Activated CD4-positive, alpha-beta T cell treated with anti-CD3 and anti-CD28 coated beads, Interleukin-2, amount 10 ng/mL, durations not matched to agents 24 days and 14 days (primary cell): ENCODE results near the gene IRX3. TPM values are rescaled to one million over a fixed set of nuclear protein-coding genes. Genes with fewer than 3 reads are reported as not detected.
"Not testable (repeated sequence)": the region's sequence is repeated elsewhere in the genome, so short reads cannot be mapped to it uniquely, and the experiment has no call there.

Experiments used
- DNase-seq: peaks from one replicate; pipeline ENCODE4 v3.0.0; 2022
- H3K27ac Mint-ChIP-seq: one replicate; pipeline ENCODE4 v1.8.0; 2022; ENCODE audit warnings: mild to moderate bottlenecking, mixed read lengths
- H3K27me3 Mint-ChIP-seq: one replicate; pipeline ENCODE4 v1.8.0; 2022; ENCODE audit warnings: mixed read lengths
- H3K36me3 Mint-ChIP-seq: one replicate; pipeline ENCODE4 v1.8.0; 2022; ENCODE audit warnings: low read depth, mild to moderate bottlenecking, mixed read lengths
- H3K4me1 Mint-ChIP-seq: one replicate; pipeline ENCODE4 v1.8.0; 2021; ENCODE audit warnings: mixed read lengths
- H3K4me3 Mint-ChIP-seq: one replicate; pipeline ENCODE4 v1.8.0; 2022; ENCODE audit warnings: mild to moderate bottlenecking, moderate library complexity, mixed read lengths
- H3K9me3 Mint-ChIP-seq: one replicate; pipeline ENCODE4 v1.8.0; 2021; ENCODE audit warnings: mixed read lengths
- intact Hi-C: fragments of 100-400 bp; cut with micrococcal nuclease; formaldehyde crosslinking; loops from one replicate; pipeline ENCODE4 v1.15.1; 2023
- total RNA-seq: library from RNA; stranded (reverse); gene quantifications from 2 replicates; pipeline ENCODE4 v1.2.3, GENCODE V29; 2022

The IRX3 gene
- total RNA-seq, 1 donor from 2014 or later = 1.4 TPM

DNA sequence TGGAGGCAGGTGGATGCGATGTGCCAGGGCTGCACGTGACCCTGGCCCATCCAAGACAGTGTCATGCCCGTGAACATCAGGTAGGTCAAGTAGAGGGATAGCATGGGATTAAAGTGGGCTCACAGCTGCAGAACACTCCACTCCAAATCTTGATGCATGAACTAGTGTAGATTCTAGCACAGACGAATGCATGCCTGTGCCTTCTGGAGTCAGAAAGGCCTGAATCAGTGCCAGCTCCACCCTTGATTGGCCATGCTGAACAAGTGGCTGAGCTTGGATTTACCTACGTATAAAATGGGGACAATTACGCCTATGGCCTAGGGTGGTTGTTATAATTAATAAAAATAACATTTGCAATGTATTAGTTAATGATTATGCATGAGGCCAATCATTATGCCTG is 10.6 kb downstream of the IRX3 start:
- no peak overlapping the region for H3K4me3 Mint-ChIP-seq
- H3K9me3 Mint-ChIP-seq = no peaks in the 10 kb centered on the region
- no peak for DNase-seq
- intact Hi-C loops = no loop called here
- H3K27ac Mint-ChIP-seq = no peak overlapping the region
- peaks cover 8% of the 10 kb centered on the region for H3K4me1 Mint-ChIP-seq
- H3K36me3 Mint-ChIP-seq = no peaks in the 10 kb centered on the region
- H3K27me3 Mint-ChIP-seq = peaks cover 17% of the 10 kb centered on the region

DNA sequence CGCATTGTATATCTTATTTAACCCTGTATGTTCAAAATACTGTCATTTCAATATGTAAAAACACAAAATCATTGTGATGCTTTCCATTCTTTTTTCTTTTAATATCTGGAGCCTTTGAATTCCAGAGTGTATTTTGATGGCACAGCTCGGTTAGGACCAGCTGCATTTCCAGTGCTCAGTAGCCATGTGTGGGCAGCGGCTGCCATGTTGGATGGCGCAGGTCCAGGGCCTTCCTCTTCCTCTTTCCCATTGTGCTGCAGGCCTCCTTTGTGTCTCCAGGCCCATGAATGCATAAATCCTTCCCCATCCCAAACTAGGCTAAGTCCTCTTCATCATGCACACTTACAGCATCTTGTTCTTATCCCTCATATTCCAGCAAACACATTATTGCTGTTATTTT is 13.0 kb downstream of the IRX3 start:
- Mint-ChIP-seq H3K4me1 (peaks cover 5% of the 10 kb centered on the region), H3K9me3 (no peaks in the 10 kb centered on the region), H3K27ac (no peak overlapping the region), H3K4me3 (no peak overlapping the region), H3K36me3 (no peaks in the 10 kb centered on the region), H3K27me3 (no peaks in the 10 kb centered on the region)
- intact Hi-C loops = no loop called here
- no peak for DNase-seq

DNA sequence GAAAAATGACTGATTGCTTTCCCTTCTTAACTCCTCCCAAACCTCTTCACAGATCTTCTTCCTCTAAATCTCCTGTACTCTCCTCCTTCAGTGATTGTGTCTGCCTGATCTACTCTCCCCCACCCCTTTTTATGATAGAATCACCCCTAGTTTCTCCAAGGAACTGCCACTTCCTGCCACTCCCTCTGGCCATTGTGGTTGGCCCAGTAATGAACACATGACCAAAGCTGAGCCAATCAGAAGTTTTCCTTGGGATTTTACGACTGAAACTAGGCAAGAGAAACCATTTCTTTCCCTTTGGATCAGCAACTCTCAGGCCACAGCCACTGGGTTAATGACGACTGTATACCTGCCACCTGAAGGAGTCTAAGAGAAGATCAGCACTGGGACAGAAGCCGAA is 15.9 kb downstream of the IRX3 start:
- DNase-seq = no peak
- Mint-ChIP-seq H3K9me3 (no peaks in the 10 kb centered on the region), H3K36me3 (no peaks in the 10 kb centered on the region), H3K27me3 (peaks cover 2% of the 10 kb centered on the region), H3K4me3 (no peak overlapping the region), H3K4me1 (no peaks in the 10 kb centered on the region), H3K27ac (no peak overlapping the region)
- intact Hi-C loops = no loop called here

DNA sequence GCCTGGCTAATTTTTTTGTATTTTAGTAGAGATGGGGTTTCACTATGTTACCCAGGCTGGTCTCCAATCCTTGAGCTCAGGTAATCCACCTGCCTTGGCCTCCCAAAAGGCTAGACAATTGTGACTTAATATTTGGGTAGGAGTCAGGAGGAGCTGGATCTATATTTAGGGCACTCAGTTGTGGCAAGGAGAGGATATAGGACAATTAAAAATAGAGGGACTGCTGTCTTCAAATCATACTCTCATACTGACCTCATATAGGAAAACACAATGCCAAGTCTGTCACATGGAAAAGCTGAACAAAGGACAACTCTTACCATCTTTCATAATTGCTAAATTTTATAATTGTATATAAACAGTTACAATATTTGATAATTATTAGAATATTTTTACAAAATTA is 17.1 kb downstream of the IRX3 start:
- no peaks in the 10 kb centered on the region for H3K36me3 Mint-ChIP-seq
- H3K4me1 Mint-ChIP-seq = no peaks in the 10 kb centered on the region
- H3K4me3 Mint-ChIP-seq = no peak overlapping the region
- no peak overlapping the region for H3K27ac Mint-ChIP-seq
- intact Hi-C loops = no loop called here
- no peaks in the 10 kb centered on the region for H3K9me3 Mint-ChIP-seq
- H3K27me3 Mint-ChIP-seq = peaks cover 5% of the 10 kb centered on the region
- no peak for DNase-seq

DNA sequence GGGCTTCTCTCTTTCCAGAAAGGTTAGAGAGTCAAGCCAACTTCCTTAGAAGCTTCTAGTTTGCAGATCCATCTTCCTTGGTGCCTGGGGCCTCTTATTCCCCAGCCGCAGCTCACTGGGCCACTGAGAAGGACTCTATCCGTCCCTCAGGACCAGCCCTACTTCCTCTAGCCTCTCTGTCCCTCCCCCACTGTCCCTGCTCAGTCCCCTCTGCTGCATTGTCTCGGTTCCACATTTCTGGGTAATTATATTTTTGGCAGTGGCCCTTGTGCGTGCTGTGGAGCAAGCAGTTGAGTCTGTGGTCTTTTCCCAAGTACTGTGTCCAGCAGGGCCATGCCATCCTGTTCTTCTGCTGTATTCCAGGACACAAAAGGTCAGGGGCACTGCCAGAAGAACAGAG is 17.8 kb downstream of the IRX3 start:
- DNase-seq = no peak
- H3K4me3 Mint-ChIP-seq = no peak overlapping the region
- intact Hi-C loops = no loop called here
- H3K36me3 Mint-ChIP-seq = no peaks in the 10 kb centered on the region
- no peak overlapping the region for H3K27ac Mint-ChIP-seq
- peaks cover 6% of the 10 kb centered on the region for H3K27me3 Mint-ChIP-seq
- no peaks in the 10 kb centered on the region for H3K9me3 Mint-ChIP-seq
- no peaks in the 10 kb centered on the region for H3K4me1 Mint-ChIP-seq

DNA sequence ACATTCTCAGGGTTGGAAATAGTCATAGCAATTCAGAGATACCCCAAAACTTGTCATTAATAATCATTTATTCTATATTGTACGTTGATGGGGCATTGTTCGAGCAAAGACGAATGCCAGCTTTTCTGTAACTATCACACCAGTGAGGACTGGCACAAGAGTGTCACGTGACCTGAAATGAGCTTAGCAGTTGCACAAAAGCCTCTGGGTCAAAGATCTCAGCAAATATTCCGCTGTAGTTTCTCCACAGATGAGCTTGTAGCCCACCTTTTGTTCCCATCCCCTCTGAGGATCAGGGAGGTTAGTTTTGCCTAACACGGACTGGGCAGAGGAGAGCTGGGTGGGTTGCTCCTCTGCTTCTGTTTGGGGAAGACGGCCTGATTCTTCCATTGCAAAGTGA is 18.2 kb downstream of the IRX3 start:
- intact Hi-C loops = no loop called here
- peaks cover 10% of the 10 kb centered on the region for H3K27me3 Mint-ChIP-seq
- DNase-seq = no peak

DNA sequence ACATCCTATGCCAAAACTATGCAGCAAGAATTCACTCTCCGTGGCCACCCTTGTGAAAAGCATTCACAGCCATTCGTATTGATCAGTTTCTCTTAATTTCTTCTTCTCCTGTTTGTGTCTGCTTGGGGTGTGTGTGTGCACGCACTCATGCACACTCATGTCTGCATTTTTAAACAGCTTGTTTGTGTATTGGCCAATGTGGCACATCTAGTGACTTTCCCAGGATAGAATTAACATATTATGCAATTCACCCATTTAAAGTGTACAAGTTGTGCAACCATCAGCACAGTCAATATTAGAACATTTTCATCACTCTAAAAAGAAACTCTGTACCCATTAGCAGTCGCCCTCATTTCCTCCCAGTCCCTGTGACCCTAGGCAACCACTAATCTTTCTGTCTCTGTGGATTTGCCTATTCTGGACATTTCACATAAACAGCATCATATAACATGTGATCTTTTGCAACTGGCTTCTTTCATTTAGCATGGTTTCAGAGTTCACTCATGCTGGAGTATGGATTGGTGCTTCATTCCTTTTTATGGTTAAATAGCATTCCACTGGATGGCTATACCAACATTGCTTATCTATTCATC is 20.1 kb downstream of the IRX3 start:
- peaks cover 3% of the 10 kb centered on the region for H3K9me3 Mint-ChIP-seq
- intact Hi-C loops = no loop called here
- no peak overlapping the region for H3K4me3 Mint-ChIP-seq
- H3K4me1 Mint-ChIP-seq = no peaks in the 10 kb centered on the region
- no peak overlapping the region for H3K27ac Mint-ChIP-seq
- H3K27me3 Mint-ChIP-seq = peaks cover 16% of the 10 kb centered on the region
- DNase-seq = no peak
- H3K36me3 Mint-ChIP-seq = no peaks in the 10 kb centered on the region

More for the DNA sequence above, 18.2 kb downstream of the IRX3 start:
- H3K36me3 Mint-ChIP-seq = no peaks in the 10 kb centered on the region
- H3K27ac Mint-ChIP-seq = no peak overlapping the region
- no peaks in the 10 kb centered on the region for H3K4me1 Mint-ChIP-seq
- no peaks in the 10 kb centered on the region for H3K9me3 Mint-ChIP-seq
- H3K4me3 Mint-ChIP-seq = no peak overlapping the region

DNA sequence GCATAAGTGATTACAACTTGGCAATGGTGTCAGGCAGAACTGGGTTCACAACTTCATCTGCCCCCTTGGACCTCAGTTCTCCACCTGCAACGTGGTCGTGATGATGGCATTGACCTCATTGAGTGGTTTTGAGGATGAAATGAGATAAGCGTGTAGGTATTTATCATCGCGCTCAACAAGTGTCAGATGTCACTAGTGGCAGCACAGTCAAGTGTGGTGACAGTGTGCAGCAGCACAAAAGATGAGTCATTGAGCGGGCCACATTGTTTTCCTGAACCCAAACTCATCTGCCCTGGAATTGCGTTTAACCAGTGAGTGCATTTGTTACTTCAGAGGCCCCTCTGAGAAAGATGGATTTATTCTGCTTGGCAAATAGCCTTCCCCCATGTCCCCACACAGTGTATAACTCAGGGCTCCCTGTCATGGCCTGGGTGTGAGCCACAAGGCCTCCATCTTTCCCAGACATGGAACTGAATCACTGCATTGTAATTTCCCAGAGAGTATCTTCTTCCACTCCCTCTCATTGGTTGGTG is 20.9 kb downstream of the IRX3 start:
- intact Hi-C loops = no loop called here
- H3K9me3 Mint-ChIP-seq = peaks cover 3% of the 10 kb centered on the region
- DNase-seq = no peak

DNA sequence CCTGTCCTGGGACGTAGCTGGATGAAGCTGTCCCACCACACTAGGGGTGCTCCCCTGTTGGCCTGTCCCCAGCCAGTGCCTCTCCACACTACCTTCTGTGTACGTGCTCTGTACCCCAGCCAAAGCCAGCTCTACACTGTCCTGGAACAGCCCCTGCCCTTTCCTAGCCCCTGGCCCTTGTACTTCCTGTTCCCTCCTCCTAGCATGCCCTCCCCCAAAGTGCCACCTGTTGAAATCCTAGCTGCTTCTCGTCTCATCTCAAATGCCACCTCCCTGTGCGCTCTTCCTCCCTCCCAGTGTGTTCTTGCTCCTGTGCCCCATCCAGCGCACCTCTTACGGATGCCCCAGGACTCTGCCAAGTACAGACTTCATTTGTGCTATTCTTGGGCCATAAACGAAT is 33.5 kb downstream of the IRX3 start:
- Mint-ChIP-seq H3K4me1 (no peaks in the 10 kb centered on the region), H3K36me3 (no peaks in the 10 kb centered on the region), H3K4me3 (no peak overlapping the region), H3K27ac (no peak overlapping the region), H3K27me3 (no peaks in the 10 kb centered on the region), H3K9me3 (no peaks in the 10 kb centered on the region)
- intact Hi-C loops = no loop called here
- no peak for DNase-seq

More for the DNA sequence above, 20.9 kb downstream of the IRX3 start:
- Mint-ChIP-seq H3K4me1 (no peaks in the 10 kb centered on the region), H3K4me3 (no peak overlapping the region), H3K27me3 (peaks cover 16% of the 10 kb centered on the region), H3K36me3 (no peaks in the 10 kb centered on the region), H3K27ac (no peak overlapping the region)

DNA sequence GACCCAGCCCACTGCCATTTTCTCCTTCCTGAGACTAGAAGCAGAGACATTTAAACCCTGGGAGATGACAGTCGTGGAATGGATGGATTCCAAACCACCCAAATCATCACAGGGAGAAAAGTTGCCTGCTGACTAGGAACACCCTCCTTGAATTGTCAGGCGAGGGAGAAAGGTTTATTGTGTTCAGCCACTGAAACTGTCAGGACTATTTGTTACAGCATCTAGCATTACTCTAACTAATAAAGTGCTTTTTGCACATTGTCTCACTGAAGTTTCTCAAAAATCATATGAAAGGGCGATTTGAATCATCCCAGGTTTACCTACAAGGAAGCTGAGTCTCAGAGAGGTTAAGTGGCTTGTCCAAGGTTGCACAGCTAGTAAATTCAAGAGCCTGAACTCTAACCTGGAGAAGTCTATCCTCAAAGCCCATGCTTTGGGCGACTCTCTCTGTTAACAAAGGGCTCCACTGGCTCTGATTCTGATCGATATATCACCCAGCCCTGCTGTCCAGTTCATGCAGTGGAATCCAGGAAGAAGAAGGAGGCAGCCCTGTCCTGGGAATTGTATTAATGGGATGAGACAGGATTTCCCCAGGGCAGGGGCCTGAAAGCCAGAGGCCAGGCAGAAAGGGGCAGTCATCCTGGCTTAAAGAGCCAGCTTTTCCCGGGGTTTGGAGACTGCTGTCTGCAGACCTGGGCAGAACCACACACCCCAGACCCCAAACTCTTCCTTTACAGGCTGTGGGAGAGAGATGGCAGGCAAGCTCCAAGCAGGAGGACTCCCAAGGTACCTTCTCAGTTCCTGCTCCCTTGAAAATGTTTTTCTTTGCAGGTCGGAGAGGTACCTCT is 37.5 kb downstream of the IRX3 start:
- H3K27me3 Mint-ChIP-seq = peaks cover under 1% of the 10 kb centered on the region
- H3K9me3 Mint-ChIP-seq = peaks cover 5% of the 10 kb centered on the region
- H3K4me1 Mint-ChIP-seq = no peaks in the 10 kb centered on the region
- no peak for DNase-seq
- no peaks in the 10 kb centered on the region for H3K36me3 Mint-ChIP-seq
- no peak overlapping the region for H3K4me3 Mint-ChIP-seq
- H3K27ac Mint-ChIP-seq = no peak overlapping the region
- intact Hi-C loops = no loop called here

DNA sequence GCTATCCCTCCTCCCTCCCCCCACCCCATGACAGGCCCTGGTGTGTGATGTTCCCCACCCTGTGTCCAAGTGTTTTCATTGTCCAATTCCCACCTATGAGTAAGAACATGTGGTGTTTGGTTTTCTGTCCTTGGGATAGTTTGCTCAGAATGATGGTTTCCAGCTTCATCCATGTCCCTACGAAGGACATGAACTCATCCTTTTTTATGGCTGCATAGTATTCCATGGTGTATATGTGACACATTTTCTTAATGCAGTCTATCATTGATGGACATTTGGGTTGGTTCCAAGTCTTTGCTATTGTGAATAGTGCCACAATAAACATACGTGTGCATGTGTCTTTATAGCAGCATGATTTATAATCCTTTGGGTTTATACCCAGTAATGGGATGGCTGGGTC is 38.9 kb downstream of the IRX3 start:
- H3K36me3 Mint-ChIP-seq, H3K27me3 Mint-ChIP-seq, H3K9me3 Mint-ChIP-seq, H3K4me3 Mint-ChIP-seq, intact Hi-C loops, DNase-seq, H3K4me1 Mint-ChIP-seq, H3K27ac Mint-ChIP-seq: not testable (repeated sequence)

DNA sequence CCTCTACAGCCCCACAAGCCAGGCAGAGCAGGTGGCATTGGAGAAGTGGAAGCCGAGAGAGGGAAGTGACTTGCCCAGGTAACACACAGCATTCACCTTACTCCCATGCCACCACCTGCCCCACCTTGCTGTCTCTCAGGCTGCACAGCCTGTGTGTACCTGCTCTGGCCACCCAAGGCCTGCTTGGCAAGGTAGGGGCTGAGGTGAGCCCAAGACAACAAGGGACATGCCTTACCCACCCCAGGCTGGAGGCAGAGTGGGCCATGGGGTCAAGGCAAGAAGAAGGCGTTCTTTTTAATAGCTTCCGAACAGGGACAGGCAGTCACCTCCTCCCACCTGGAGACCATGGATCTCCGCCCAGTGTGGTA is 40.1 kb downstream of the IRX3 start:
- H3K4me1 Mint-ChIP-seq = no peaks in the 10 kb centered on the region
- H3K27ac Mint-ChIP-seq = no peak overlapping the region
- H3K9me3 Mint-ChIP-seq = peaks cover 5% of the 10 kb centered on the region
- H3K27me3 Mint-ChIP-seq = peaks cover 5% of the 10 kb centered on the region
- intact Hi-C loops = no loop called here
- H3K4me3 Mint-ChIP-seq = no peak overlapping the region
- H3K36me3 Mint-ChIP-seq = no peaks in the 10 kb centered on the region
- no peak for DNase-seq

DNA sequence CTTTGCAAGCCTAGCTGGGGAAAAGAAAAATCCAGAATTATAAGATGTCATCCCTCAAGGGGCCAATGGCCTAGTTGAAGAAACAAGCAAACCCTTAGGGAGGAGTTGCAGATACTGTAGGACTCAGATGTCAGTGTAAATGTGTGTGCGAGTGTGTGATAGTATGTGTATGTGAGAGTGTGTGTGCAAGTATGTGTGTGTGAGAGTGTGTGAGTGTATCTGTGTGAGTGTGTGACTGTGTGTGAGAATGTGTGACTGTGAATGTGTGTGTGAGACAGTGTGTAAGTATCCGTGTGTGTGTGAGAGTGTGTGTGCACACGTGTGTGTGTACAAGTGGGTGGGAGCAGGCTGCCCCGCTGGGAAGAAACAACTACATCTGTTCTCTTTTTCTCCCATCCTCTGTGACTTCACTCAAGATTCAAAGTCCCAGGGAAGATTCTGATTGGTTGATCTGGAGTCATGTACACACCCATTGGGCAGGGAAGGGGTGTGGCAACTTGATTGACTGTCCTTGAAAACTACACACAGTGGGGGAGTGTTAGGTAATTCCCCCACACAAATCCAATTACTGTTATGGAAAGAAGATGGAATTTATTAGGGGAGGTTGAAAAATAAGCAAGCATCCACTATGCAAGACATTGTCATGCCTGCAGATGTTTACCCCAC is 40.7 kb downstream of the IRX3 start:
- H3K9me3 Mint-ChIP-seq = peaks cover 5% of the 10 kb centered on the region
- H3K4me1 Mint-ChIP-seq = no peaks in the 10 kb centered on the region
- no peak overlapping the region for H3K27ac Mint-ChIP-seq
- DNase-seq = no peak
- no peak overlapping the region for H3K4me3 Mint-ChIP-seq
- intact Hi-C loops = no loop called here
- peaks cover 5% of the 10 kb centered on the region for H3K27me3 Mint-ChIP-seq
- H3K36me3 Mint-ChIP-seq = no peaks in the 10 kb centered on the region
